NCI-H774 (cell line): ENCODE results near the gene STRA6.

Experiments used
- DNase-seq: peaks from one replicate; lab custom pipeline; 2025; lab: John Stamatoyannopoulos, UW

STRA6 gene

DNA sequence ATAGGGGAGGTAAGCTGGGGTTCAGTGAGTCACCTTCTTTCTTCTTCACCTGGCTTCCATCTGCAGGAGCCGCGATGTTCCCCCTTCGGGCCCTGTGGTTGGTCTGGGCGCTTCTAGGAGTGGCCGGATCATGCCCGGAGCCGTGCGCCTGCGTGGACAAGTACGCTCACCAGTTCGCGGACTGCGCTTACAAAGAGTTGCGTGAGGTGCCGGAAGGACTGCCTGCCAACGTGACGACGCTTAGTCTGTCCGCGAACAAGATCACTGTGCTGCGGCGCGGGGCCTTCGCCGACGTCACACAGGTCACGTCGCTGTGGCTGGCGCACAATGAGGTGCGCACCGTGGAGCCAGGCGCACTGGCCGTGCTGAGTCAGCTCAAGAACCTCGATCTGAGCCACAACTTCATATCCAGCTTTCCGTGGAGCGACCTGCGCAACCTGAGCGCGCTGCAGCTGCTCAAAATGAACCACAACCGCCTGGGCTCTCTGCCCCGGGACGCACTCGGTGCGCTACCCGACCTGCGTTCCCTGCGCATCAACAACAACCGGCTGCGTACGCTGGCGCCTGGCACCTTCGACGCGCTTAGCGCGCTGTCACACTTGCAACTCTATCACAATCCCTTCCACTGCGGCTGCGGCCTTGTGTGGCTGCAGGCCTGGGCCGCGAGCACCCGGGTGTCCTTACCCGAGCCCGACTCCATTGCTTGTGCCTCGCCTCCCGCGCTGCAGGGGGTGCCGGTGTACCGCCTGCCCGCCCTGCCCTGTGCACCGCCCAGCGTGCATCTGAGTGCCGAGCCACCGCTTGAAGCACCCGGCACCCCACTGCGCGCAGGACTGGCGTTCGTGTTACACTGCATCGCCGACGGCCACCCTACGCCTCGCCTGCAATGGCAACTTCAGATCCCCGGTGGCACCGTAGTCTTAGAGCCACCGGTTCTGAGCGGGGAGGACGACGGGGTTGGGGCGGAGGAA, 69.6 kb downstream of the STRA6 start:
- DNase-seq: no peak

DNA sequence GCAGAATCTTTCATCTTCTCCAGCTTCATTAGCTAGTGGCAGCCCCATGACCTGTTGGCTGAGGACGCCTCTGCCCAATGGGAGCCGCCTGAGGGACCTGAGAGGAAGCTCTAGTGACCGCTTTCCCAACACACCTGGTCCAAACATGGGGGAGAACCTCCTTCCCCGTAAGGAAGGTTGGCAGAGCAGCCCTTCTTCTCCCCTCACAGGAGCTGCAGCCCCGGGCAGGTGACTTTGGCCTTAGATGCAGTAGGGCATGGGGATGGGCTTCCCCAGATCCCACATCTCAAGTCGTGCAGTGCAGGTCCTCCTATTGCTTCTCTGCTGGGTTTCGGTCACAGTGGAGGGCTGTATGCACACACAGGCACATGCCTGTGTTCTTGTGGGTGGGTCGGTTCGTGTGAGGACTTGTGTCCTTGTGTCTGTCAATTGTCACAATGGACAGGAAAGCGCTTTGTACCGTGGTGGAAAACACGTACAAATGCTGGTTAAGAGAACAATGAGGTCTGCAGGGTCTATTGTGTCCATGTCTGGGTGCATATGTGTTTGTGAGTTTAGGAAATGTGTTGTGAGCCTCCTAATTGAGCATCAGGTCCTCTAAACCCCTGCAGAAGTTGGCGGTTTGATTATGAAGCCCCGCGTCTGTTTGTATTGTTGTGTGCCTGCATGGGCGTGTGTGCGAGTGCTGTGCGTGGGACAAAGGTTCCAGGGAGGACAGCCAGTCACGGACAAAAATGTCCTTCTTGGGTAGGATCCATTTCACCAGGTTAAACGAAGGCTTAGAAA, 70.8 kb downstream of the STRA6 start:
- no peak for DNase-seq

DNA sequence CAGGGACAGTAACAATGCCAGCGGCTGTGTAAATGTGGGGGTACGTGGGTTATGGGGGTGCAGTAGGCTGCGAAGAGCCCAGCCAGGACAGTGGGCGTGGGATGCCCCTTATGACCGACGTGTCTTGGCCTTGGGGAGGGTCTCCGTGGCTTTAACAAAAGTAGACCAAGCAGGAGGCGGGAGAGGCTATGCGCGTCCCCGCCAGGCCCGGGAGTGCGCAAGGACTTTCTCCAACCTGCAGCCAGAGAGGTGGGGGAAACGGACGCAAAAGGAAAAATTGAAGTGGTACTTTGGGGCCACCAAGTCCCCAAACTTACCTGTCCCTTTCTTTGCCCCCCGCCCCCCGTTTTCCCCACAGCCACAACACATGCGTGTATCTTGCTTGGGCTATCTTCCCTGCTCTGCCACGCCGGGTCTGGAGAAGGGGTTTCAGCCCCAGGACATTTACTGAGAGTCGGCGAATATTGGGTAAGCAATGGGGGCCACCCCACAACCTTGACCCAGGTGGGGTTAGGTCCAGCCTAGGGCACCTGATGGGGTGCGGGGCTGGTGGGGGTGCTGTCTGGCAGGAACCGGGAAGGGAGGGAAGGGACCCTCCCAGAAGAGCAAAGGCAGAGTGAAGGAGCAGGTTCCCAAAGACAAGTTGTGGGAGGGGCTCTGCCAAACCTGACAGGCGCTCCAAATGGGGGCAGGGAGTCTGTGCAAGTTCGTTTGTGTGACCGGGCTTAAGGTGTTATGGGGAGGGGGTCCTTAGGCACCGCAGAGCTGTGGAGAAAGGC, 71.5 kb downstream of the STRA6 start:
- no peak for DNase-seq

DNA sequence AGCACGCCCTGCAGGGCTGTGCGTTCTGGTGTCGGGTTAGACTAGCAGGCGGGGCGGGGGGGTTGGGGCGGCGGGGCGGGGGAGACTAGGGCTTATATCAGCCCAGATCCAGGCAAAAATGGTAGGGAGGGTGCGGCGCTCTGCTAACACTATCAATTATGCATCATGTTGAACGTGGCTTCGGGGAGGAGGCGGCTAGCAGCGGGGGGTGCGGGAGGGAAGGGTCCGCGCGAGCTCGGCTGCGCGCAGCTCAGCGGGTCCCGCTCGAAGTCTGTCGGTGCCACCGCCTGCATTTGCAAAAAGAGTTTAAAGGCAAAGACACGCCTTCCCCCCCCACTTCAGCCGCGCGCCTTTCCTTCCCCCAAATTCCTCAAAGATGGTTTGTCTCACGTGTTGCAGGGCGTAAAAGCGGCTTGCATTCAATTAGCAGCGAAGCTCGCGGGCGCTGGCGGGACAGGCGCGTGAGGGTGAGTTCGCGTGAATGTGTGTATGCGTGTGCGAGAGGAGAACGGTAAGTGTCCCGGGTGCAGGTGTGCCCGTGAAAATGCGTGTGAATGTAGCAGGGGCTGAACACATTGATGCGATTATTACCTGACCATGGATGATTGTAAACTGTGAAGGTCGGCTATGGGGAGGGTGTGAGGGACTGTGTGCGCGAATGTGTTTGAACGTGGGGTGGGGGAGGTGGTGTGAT, 72.3 kb downstream of the STRA6 start, which contains the start of gene ISLR2:
ISLR2 (plus strand) TSS at position 432 of the 694 bp plus-strand sequence. CDS start 2,169 bp downstream, outside the sequence.
- no peak for DNase-seq

DNA sequence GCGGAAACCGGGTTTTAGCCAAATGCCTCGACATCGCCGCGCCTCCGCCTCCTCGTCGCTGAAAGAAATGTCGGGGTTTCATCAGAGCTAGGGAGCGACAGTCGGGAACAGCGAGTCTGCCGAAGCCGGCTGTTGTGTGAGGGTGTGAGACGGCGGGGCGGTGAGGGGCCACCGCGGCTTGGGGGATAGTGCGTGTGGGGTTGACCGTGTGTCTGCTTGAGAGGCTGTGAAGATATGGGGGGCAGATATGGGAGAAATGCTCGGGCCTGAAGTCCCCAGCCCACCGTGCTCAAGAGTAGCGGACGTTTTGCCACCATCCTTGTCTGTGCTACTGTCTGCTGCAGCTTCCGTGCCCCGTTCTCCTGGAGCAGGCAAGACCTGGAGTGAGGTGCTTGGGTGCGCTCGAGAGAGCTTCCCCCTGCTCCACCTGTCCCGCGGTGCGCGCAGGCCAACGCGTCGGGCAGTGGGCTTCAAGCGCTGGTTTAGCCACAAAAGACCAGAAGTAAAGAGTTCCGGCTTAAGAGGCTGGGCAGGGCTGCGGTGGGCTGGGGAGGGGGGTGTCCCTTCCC, 72.9 kb downstream of the STRA6 start:
- no peak for DNase-seq
